Fibroblast of lung (primary cell): Measurements from ENCODE around the gene UNC45A. TPM values are rescaled to one million over a fixed set of nuclear protein-coding genes. Genes with fewer than 3 reads are reported as not detected.

Experiments used
- DNase-seq, 2 donors: peaks; one replicate each; pipeline versions ENCODE4 v3.0.0 to v3.0.0-alpha.2; 2010; ENCODE audit warnings: low read depth in 2 of 2
- H2AFZ ChIP-seq: 2 replicates; pipeline ENCODE4 v1.5.1; 2012; ENCODE audit warnings: low read length, control low read depth, inconsistent platforms
- H3K27ac ChIP-seq: 2 replicates; pipeline ENCODE4 v1.5.1; 2011; ENCODE audit warnings: low read length, control low read depth; ENCODE audit not compliant: insufficient read depth
- H3K27me3 ChIP-seq: 2 replicates; pipeline ENCODE4 v1.5.1; 2011; ENCODE audit warnings: mild to moderate bottlenecking, low read length; ENCODE audit not compliant: control insufficient read depth, insufficient read depth
- H3K36me3 ChIP-seq: 2 replicates; pipeline ENCODE4 v1.5.1; 2011; ENCODE audit warnings: low read length; ENCODE audit not compliant: control insufficient read depth, insufficient read depth
- H3K4me1 ChIP-seq: 2 replicates; pipeline ENCODE4 v1.5.1; 2011; ENCODE audit warnings: low read length; ENCODE audit not compliant: control insufficient read depth, insufficient read depth; ENCODE audit errors: extremely low read depth
- H3K4me2 ChIP-seq: 2 replicates; pipeline ENCODE4 v1.5.1; 2011; ENCODE audit warnings: low read length, control low read depth; ENCODE audit not compliant: insufficient read depth; ENCODE audit errors: extremely low read depth
- H3K4me3 ChIP-seq, 4 experiments: fragments of 200-600 bp in 1 of 4; sonication (generic) in 1 of 4; replicated peaks in 1 of 4; 2 replicates each; pipeline ENCODE4 v1.5.1; 2011 to 2016; ENCODE audit warnings: low read length in 4 of 4, low read depth in 3 of 4, mild to moderate bottlenecking in 3 of 4, control low read depth in 2 of 4, inconsistent platforms in 1 of 4, mixed read lengths in 1 of 4; ENCODE audit not compliant: insufficient read depth in 1 of 4; ENCODE audit errors: control extremely low read depth in 1 of 4
- H3K79me2 ChIP-seq: 2 replicates; pipeline ENCODE4 v1.5.1; 2012; ENCODE audit warnings: mild to moderate bottlenecking, low read length, inconsistent platforms; ENCODE audit not compliant: control insufficient read depth, insufficient read depth
- H3K9ac ChIP-seq: 2 replicates; pipeline ENCODE4 v1.5.1; 2011; ENCODE audit warnings: mild to moderate bottlenecking, low read length, control low read depth; ENCODE audit not compliant: insufficient read depth
- H3K9me3 ChIP-seq: 2 replicates; pipeline ENCODE4 v1.5.1; 2012; ENCODE audit warnings: low read depth, low read length; ENCODE audit not compliant: control insufficient read depth, insufficient read depth
- H4K20me1 ChIP-seq: 2 replicates; pipeline ENCODE4 v1.5.1; 2011; ENCODE audit warnings: low read length; ENCODE audit not compliant: control insufficient read depth, insufficient read depth; ENCODE audit errors: extremely low read depth
- CTCF ChIP-seq, 2 donors: IDR thresholded peaks in 1 of 2; conservative IDR thresholded peaks in 1 of 2; 1 replicate in 1 of 2; 2 replicates in 1 of 2; pipeline ENCODE4 v1.5.1; 2011 to 2012; ENCODE audit warnings: low read length in 2 of 2, control low read depth in 1 of 2, inconsistent platforms in 1 of 2, low read depth in 1 of 2, mild to moderate bottlenecking in 1 of 2
- EZH2 ChIP-seq: IDR thresholded peaks from 2 replicates; pipeline ENCODE4 v1.5.1; 2012; ENCODE audit warnings: low read length, control low read depth, mild to moderate bottlenecking; ENCODE audit errors: missing control alignments
- polyA plus RNA-seq, 2 donors: library from polyadenylated mRNA; depleted of rRNA in 1 of 2; stranded (reverse) in 1 of 2; unstranded in 1 of 2; fragments of >200 nt; gene quantifications; 2 replicates each; pipeline ENCODE4 v1.2.1, GENCODE V29; 2011 to 2012; ENCODE audit warnings: missing spikeins in 1 of 2
- total RNA-seq: library from RNA; depleted of rRNA; stranded (reverse); fragments of >200 nt; gene quantifications from 2 replicates; pipeline ENCODE4 v1.2.1, GENCODE V29; 2014

Gene UNC45A
- total and polyA plus RNA-seq, 2 donors (not counting 1 experiment from before 2014, with no cell fraction given): 41.7 to 104 TPM

GRCh38 chr15:90941038-90941437, 6.0 kb downstream of the UNC45A start:
- peaks cover 24% of the 10 kb centered on the region for H3K36me3 ChIP-seq
- peaks cover 7% of the 10 kb centered on the region for H3K4me1 ChIP-seq
- H3K4me3 ChIP-seq: no peak overlapping the region
- H3K27me3 ChIP-seq: no peaks in the 10 kb centered on the region
- no peak for DNase-seq
- TF ChIP-seq CTCF (conservative IDR thresholded peaks at IDR 0.05 in 1 of 2, IDR thresholded peaks at IDR 0.05 in 1 of 2; ENCODE audit: low read depth in 1 of 2, low read length in 2 of 2) (no peak), EZH2 (no peak)
- no peak overlapping the region for H2AFZ ChIP-seq
- no peaks in the 10 kb centered on the region for H4K20me1 ChIP-seq
- H3K79me2 ChIP-seq: peaks cover 10% of the 10 kb centered on the region
- no peaks in the 10 kb centered on the region for H3K9me3 ChIP-seq
- H3K27ac ChIP-seq: no peak overlapping the region
- H3K4me2 ChIP-seq: no peak overlapping the region
- no peak overlapping the region for H3K9ac ChIP-seq

- TF ChIP-seq CTCF (conservative IDR thresholded peaks at IDR 0.05 in 1 of 2, IDR thresholded peaks at IDR 0.05 in 1 of 2; ENCODE audit: low read depth in 1 of 2, low read length in 2 of 2) (no peak), EZH2 (no peak)
- Histone ChIP-seq H2AFZ (no peak overlapping the region), H3K9me3 (no peaks in the 10 kb centered on the region), H3K4me1 (no peaks in the 10 kb centered on the region), H3K4me3 (no peak overlapping the region), H3K79me2 (no peaks in the 10 kb centered on the region), H4K20me1 (no peaks in the 10 kb centered on the region), H3K36me3 (peaks cover 35% of the 10 kb centered on the region), H3K4me2 (no peak overlapping the region), H3K9ac (no peak overlapping the region), H3K27ac (no peak overlapping the region), H3K27me3 (no peaks in the 10 kb centered on the region)
- no peak for DNase-seq
Measured at GRCh38 chr15:90942354-90943120, 7.5 kb downstream of the UNC45A start.

- H3K36me3 ChIP-seq: peaks cover 45% of the 10 kb centered on the region
Measured at GRCh38 chr15:90945091-90945490, 10.0 kb downstream of the UNC45A start.

More at GRCh38 chr15:90945091-90945490, 10.0 kb downstream of the UNC45A start:
- no peaks in the 10 kb centered on the region for H3K9me3 ChIP-seq
- no peaks in the 10 kb centered on the region for H3K27me3 ChIP-seq
- H3K9ac ChIP-seq: no peak overlapping the region
- H3K79me2 ChIP-seq: no peaks in the 10 kb centered on the region
- no peak overlapping the region for H3K27ac ChIP-seq
- no peak for DNase-seq
- no peak overlapping the region for H2AFZ ChIP-seq
- H3K4me1 ChIP-seq: no peaks in the 10 kb centered on the region
- no peaks in the 10 kb centered on the region for H4K20me1 ChIP-seq
- no peak overlapping the region for H3K4me3 ChIP-seq
- no peak for TF ChIP-seq CTCF (conservative IDR thresholded peaks at IDR 0.05 in 1 of 2, IDR thresholded peaks at IDR 0.05 in 1 of 2; ENCODE audit: low read depth in 1 of 2, low read length in 2 of 2)
- TF ChIP-seq EZH2: no peak
- H3K4me2 ChIP-seq: no peak overlapping the region
